HPDE6-E6E7 (cell line): ENCODE results near the gene XYLT1.

Source experiments
- DNase-seq: peaks from one replicate; pipeline ENCODE4 v3.0.0; 2011; ENCODE audit warnings: missing footprints; ENCODE audit errors: extremely low spot score

Gene XYLT1

DNA sequence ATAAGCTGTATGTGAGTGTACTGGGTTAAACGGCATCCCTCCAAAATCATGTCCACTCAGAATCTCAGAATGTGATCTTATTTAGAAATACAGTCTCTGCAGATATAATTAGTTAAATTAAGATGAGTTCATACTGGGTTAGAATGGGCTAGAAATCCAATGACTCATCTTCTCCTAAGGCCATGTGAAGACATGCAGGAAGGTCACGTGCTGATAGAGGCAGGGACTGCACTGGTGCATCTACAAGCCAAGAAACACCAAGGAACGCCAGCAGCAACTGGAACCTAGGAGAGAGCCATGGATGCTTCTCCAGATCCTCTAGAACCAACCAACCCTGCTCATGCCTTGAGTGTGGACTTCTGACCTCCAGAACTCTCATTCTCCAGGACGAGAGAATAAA, 241.0 kb downstream of the XYLT1 start:
- DNase-seq: no peak

- DNase-seq: no peak
Measured at GRCh38 chr16:17229131-17229530, 241.6 kb downstream of the XYLT1 start.

DNA sequence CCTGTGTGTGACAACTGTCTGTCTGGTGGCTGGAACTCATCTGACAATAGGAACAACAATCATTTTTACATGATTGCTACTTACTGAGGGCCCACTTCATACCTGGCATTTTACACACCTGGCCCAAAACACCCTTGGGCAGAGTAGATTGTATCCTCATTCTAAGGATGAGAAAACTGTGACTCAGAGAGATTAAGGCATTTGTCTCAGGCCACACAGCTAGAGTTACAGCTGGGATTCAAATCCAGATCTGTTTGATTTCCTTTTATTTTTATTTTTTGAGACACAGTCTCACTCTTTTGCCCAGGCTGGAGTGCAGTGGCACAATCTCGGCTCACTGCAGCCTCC, 242.1 kb downstream of the XYLT1 start:
- no peak for DNase-seq

DNA sequence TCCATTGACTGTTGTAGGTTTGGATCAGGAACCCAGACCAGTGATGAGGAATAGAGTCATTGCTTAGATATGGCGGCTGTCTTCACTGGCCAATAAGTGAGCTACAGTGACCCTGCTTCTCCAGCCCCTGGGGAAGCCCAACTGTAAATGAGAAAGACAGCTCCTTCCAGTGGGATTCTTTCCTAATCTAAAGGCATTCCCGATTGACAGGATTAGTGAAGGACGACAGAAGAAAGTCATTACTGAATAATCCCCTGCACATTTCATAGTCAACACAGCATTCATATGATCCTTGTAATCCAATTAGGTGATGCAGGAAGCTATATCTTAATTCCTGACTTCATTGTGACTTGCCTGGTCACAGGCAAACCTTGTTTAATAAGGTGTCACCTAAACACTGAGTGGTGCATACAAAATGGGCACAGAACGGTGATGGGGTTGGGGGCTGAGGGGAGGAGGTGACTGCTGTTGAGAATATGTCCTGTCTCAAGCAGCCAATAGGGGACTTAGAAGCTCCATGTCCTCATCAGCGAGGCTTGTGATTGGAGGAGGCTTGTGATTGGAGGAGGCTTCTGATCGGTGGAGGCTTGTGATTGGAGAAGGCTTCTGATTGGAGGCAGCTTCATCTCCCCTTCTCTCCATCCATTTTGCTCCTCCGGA, 242.6 kb downstream of the XYLT1 start:
- no peak for DNase-seq

- no peak for DNase-seq
Measured at GRCh38 chr16:17227278-17227677, 243.5 kb downstream of the XYLT1 start.

DNA sequence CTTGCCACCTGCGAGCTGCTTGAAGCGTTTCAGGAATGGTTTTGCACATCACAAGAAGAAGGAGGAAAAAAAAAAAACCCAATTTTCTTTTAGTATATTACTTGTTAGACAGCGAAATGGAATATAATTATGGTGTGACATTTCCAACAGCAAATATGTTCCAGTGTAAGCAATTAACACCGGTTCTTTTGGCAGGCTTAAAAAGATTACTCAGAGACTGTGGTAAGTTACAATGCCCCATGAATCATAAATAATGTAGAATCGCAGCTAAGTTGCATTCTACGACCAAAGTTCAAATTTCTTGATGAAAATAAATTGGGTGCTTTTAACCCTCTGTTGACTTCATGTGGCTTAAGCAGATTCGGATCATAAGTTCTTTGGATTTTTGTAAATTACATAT, 245.2 kb downstream of the XYLT1 start:
- DNase-seq: no peak

GRCh38 chr16:17224879-17225281, 245.9 kb downstream of the XYLT1 start:
- DNase-seq: no peak

DNA sequence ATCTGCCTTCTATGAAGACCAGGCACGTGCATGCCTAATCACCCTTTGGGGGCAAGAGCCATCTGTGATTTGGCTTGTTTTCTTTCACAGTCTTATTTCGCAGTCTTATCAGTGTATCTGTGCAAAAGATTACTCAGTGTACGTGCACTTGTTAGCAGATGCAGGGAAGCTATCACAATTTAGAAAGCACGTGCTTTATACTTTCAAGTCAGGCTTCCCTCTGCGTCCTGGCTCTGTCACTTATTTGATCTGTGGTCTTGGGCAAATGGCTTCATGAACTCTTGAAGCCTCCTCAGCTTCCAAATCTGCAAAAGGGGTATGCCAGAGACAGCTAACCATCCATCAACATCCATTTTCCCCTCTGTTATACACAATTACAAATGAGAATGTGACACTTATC, 246.4 kb downstream of the XYLT1 start:
- no peak for DNase-seq

- DNase-seq: no peak
Measured at GRCh38 chr16:17223576-17223975, 247.2 kb downstream of the XYLT1 start.

DNA sequence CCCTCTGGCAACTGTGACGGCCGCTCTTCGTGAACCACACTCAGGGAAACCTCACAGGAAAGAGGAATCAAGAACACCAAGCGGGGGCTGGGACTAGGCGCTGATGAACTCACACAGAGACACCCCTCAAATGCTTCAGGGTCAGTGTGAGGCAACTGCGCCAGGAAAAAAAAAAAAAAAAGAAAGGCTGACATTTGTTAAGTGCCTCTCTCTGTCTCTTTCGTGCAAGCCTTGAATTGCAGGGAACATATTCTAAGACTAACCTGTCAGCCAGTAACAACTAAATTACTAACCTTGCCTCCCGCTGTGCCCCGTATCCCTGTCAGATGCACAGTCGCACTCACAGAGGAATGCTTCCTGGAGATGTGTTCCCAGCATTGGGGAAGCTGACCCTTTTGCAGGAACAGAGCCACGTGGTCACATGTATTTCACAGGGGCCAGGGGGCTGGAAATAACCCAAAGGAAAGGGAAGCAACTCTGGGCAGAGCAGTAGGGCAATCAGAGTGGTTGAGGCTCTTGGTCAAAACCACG, 247.8 kb downstream of the XYLT1 start:
- DNase-seq: no peak

DNA sequence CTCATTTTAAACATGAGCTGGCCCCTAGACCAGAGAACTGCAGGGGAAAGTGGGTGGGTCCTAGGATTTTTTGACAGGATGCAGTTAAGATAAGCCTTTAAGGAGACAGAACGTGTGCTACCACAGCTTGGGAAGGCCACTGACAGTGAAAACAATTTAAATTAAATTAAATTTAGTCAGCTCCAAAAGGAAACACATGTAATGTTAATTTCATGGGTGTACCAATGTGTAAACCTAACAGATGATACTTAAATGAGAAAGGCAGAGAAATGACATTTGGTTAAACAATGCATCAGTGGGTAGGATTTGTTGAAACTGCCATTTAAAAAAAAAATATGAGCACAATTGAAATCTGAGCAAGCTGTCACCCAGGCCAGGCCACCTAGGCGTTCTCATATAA, 250.8 kb downstream of the XYLT1 start:
- DNase-seq: no peak

DNA sequence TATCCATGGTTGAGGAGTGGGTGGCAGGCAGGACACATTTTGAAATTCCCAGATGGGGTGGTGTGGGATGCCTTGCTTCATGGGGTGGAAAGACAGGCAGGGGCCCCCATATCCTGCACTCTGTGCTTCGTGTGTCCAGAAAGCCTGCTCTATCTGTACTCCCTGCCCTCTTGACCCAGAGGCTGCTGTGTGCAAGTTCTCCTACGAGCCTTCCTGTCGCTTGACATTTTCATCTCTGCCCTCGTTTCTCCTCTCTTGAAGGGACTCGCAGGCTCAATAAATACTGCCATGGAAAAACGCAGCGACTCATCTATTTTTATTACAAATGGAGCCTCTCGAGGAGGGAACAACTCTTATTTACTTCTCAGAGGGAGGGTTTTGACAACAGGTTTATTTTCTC, 254.8 kb downstream of the XYLT1 start:
- DNase-seq: no peak

DNA sequence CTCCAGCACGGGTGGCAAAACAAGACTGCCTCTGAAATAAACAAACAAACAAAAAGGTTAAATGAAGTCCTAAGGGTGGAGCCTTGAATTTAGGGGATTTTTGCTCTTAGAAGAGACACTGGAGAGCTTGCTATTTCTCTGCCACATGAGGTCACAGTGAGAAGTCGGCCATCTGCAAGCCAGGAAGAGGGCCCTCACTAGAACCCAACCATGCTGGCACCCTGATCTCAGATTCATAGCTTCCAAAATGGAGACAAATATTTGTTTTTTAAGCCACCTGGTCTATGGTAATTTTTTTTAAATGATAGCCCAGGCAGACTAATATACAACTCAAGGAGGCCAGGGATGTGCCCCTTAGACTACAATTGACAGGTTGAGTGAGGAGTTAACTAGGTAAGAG, 255.5 kb downstream of the XYLT1 start:
- DNase-seq: no peak

- DNase-seq: no peak
Measured at GRCh38 chr16:17213974-17214373, 256.8 kb downstream of the XYLT1 start.

DNA sequence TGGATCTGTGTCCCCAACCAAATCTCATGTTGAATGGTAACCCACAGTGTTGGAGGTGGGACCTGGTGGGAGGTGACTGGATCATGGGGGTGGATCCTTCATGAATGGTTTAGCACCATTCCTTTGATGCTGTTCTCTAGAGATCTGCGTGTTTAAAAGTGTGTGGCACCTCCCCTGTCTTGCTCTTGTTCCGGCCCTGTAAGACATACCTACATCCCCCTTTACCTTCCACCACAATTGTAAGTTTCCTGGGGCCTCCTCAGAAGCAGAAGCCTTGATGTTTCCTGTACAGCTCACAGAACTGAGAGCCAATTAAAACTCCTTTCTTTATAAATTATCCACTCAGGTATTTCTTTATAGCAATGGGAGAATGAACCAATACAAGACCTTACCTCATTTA, 257.7 kb downstream of the XYLT1 start:
- no peak for DNase-seq

DNA sequence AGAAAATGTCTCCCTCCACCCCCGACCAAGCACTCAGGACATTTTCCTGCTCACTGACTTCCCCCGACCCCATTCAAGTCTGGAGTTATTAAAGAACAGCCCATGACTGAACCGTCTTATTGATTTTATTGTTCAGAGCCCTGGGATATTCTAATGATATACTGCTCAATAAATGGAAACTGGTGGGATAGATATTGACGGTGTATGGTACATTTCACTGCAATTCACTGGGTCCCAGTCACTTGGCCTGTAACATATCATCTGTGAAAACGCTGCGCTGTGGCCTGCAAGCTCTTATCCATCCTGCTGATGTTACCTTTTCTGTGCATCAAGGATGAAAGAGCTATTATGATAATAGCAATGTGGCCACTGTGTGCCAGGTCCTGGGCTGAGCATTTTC, 258.2 kb downstream of the XYLT1 start:
- DNase-seq: no peak

DNA sequence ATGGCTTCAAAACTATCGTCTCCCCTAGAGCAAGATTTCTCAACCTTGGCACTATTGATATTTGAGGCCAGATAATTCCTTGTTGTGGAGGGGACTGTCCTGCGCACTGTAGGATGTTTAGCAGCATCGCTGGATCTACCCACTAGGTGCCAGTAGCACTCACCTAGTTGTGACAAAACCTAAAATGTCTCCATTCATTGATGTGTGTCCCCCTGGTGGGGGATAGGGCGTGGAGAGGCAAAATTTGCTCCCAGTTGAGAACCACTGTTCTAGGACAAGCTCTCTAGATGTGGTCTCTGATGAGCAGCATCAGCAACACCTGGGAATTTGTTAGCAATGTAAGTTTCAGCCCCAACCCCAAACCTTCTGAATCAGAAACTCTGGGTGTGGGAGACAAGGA, 259.0 kb downstream of the XYLT1 start:
- DNase-seq: no peak

DNA sequence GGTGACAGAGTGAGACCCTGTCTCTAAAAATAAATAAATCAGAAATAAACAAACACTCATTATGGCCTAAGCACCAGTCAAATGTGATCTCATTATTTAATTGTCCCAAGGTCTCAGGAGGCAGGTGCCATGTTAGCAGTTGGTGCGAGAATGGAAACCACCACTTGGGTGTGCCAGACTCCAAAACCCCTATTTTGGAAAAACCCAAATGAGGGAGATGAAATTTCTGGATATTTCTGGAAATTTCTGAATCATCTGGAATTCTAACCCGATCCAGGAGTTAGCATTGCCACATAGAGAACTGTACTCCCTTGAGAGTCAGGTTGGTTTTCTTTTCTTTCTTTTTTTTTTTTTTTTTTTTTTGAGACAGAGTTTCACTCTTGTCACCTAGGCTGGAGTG, 264.0 kb downstream of the XYLT1 start:
- no peak for DNase-seq

DNA sequence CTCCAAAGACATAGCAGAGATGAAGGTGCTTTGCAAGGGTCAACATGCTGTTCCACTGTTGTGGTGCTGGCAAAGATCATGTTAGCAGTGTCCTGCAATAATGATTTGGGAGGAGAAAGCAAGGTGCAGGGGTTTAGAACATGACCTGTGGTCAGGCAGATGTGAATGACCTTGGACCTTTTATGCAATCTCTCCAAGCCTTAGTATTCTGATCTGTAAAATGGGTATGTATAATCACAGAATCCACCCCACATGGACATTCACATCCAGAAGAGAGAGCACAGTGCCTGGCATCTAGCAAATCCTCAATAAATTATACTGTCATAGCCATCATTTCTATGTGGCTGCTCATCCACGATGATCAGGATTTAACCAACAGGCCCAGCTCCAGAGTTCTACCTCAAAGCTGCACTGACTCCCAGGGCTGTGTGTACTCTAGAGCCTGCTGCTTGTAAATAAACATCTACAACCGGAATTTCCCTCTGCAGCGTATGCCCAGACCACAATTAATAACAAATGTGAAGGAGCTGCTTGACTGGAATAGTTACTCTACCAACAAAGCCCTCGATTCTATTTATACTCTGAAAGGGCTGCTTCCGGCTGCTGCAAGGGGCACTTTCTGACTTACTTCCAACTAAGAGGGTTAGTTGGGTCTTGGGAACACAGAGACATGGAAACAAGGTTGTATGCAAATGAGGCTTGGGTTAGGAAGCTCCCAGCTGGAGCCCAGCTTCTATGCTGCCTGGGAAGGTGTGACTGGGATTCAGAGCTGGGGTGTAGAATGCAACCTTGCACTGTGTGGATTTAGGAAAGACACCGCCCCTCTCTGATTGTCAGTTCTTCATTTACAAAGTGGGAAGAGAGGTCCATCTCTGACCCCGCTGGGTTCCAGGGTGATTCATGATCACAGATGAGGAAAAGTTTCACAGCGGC, 265.2 kb downstream of the XYLT1 start:
- no peak for DNase-seq

DNA sequence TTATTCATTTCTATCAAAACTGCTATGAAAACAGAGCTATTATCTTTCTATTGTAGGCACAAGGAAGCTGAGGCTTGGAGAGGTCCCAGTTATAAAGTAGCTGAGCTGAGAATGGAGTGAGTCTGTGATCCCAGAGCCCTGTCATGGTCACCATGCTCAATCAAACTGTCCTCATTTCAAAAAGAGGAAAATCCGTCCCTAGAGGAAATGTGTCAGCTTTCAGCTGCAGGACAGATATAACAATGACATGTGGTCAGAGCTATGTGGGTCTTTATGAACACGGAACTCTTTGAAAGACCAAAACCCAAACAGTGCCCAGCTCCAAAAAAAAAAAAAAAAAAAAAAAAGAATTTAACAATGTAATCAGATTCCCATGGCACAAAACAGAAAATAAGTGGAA, 266.1 kb downstream of the XYLT1 start:
- DNase-seq: no peak

GRCh38 chr16:17204206-17204605, 266.6 kb downstream of the XYLT1 start:
- no peak for DNase-seq

GRCh38 chr16:17203424-17203823, 267.3 kb downstream of the XYLT1 start:
- no peak for DNase-seq

DNA sequence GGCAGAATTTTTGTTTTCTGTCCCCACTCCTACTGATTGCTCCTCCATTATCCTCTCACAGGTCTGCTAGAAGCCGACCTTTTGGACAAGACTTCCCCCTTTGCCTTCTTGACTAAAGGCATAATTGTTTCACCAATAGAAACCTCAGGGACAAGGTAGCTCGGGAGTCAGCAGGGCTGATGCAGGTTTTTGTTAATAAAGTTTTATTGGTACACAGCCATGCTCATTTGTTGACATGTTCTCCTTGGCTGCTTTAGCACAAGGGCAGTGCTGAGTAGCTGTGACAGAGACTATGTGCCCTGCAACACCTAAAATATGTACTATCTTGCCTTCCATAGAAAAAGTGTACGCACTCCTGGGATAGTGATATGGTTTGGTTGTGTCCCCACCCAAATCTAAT, 271.6 kb downstream of the XYLT1 start:
- no peak for DNase-seq
